Stimulated activated naive CD8-positive, alpha-beta T cell treated with anti-CD3 and anti-CD28 coated beads, Interleukin-15, Interleukin-2, amounts not matched to agents 100 ng/mL and 50 ng/mL, for 24 hours (primary cell): ENCODE measurements around the gene CNTN4.
"Not testable (repeated sequence)": the region's sequence is repeated elsewhere in the genome, so short reads cannot be mapped to it uniquely, and the experiment has no call there.

Source experiments
- H3K27ac Mint-ChIP-seq: one replicate; pipeline ENCODE4 v1.8.0; 2021; ENCODE audit warnings: mild to moderate bottlenecking, mixed read lengths
- H3K27me3 Mint-ChIP-seq: one replicate; pipeline ENCODE4 v1.8.0; 2021; ENCODE audit warnings: mixed read lengths
- H3K36me3 Mint-ChIP-seq: one replicate; pipeline ENCODE4 v1.8.0; 2021; ENCODE audit warnings: low read depth, mixed read lengths
- H3K4me1 Mint-ChIP-seq: one replicate; pipeline ENCODE4 v1.8.0; 2021; ENCODE audit warnings: low read depth, mixed read lengths
- H3K4me3 Mint-ChIP-seq: one replicate; pipeline ENCODE4 v1.8.0; 2021; ENCODE audit warnings: mild to moderate bottlenecking, mixed read lengths
- H3K9me3 Mint-ChIP-seq: one replicate; pipeline ENCODE4 v1.8.0; 2021; ENCODE audit warnings: mixed read lengths

Gene CNTN4

GRCh38 chr3:2098398-2099027 is at the start of gene CNTN4:
TSS of gene CNTN4 (plus strand) at chr3:2098866.
- Mint-ChIP-seq H3K9me3 (no peaks in the 10 kb centered on the region), H3K36me3 (no peaks in the 10 kb centered on the region), H3K4me1 (peaks cover 6% of the 10 kb centered on the region), H3K27ac (no peak within 1 kb of the TSS), H3K27me3 (peaks cover 63% of the 10 kb centered on the region), H3K4me3 (no peak within 1 kb of the TSS)

- no peaks in the 10 kb centered on the region for H3K36me3 Mint-ChIP-seq
- no peaks in the 10 kb centered on the region for H3K4me1 Mint-ChIP-seq
- no peak overlapping the region for H3K4me3 Mint-ChIP-seq
- H3K27me3 Mint-ChIP-seq: no peaks in the 10 kb centered on the region
- H3K27ac Mint-ChIP-seq: no peak overlapping the region
- peaks cover 4% of the 10 kb centered on the region for H3K9me3 Mint-ChIP-seq
Observed at GRCh38 chr3:2061360-2061759, 37.3 kb upstream of the CNTN4 start.

- Mint-ChIP-seq H3K27me3 (no peaks in the 10 kb centered on the region), H3K27ac (no peak overlapping the region), H3K4me1 (no peaks in the 10 kb centered on the region), H3K36me3 (no peaks in the 10 kb centered on the region), H3K9me3 (peaks cover 5% of the 10 kb centered on the region), H3K4me3 (no peak overlapping the region)
Observed at GRCh38 chr3:2071531-2071930, 27.1 kb upstream of the CNTN4 start.

- Mint-ChIP-seq H3K4me1 (no peaks in the 10 kb centered on the region), H3K27me3 (no peaks in the 10 kb centered on the region), H3K27ac (no peak overlapping the region), H3K4me3 (no peak overlapping the region), H3K9me3 (peaks cover 20% of the 10 kb centered on the region), H3K36me3 (no peaks in the 10 kb centered on the region)
Observed at GRCh38 chr3:2078821-2079220, 19.8 kb upstream of the CNTN4 start.

- H3K9me3 Mint-ChIP-seq: peaks cover 21% of the 10 kb centered on the region
- H3K36me3 Mint-ChIP-seq: no peaks in the 10 kb centered on the region
- no peak overlapping the region for H3K27ac Mint-ChIP-seq
- no peaks in the 10 kb centered on the region for H3K4me1 Mint-ChIP-seq
- no peaks in the 10 kb centered on the region for H3K27me3 Mint-ChIP-seq
- H3K4me3 Mint-ChIP-seq: no peak overlapping the region
Observed at GRCh38 chr3:2082871-2083480, 15.7 kb upstream of the CNTN4 start.

- H3K9me3 Mint-ChIP-seq: peaks cover 21% of the 10 kb centered on the region
- not testable (repeated sequence) for H3K27me3 Mint-ChIP-seq, H3K4me1 Mint-ChIP-seq, H3K36me3 Mint-ChIP-seq, H3K4me3 Mint-ChIP-seq, H3K27ac Mint-ChIP-seq
Observed at GRCh38 chr3:2083558-2083957, 15.1 kb upstream of the CNTN4 start.

GRCh38 chr3:2090095-2090911 is 8.4 kb upstream of the CNTN4 start:
- Mint-ChIP-seq H3K27ac (no peak overlapping the region), H3K4me1 (no peaks in the 10 kb centered on the region), H3K4me3 (no peak overlapping the region), H3K36me3 (no peaks in the 10 kb centered on the region), H3K27me3 (peaks cover 6% of the 10 kb centered on the region), H3K9me3 (no peaks in the 10 kb centered on the region)

- Mint-ChIP-seq H3K36me3 (no peaks in the 10 kb centered on the region), H3K4me1 (no peaks in the 10 kb centered on the region), H3K4me3 (no peak overlapping the region), H3K27ac (no peak overlapping the region), H3K27me3 (peaks cover 30% of the 10 kb centered on the region), H3K9me3 (no peaks in the 10 kb centered on the region)
Observed at GRCh38 chr3:2092758-2093157, 5.9 kb upstream of the CNTN4 start.

- peaks cover 37% of the 10 kb centered on the region for H3K27me3 Mint-ChIP-seq
- H3K4me1 Mint-ChIP-seq: peaks cover 3% of the 10 kb centered on the region
- no peak overlapping the region for H3K27ac Mint-ChIP-seq
- no peaks in the 10 kb centered on the region for H3K9me3 Mint-ChIP-seq
- no peaks in the 10 kb centered on the region for H3K36me3 Mint-ChIP-seq
- no peak overlapping the region for H3K4me3 Mint-ChIP-seq
Observed at GRCh38 chr3:2094941-2095340, 3.7 kb upstream of the CNTN4 start.

GRCh38 chr3:2096216-2096615 is 2.5 kb upstream of the CNTN4 start:
- no peak overlapping the region for H3K27ac Mint-ChIP-seq
- peaks cover 6% of the 10 kb centered on the region for H3K4me1 Mint-ChIP-seq
- no peaks in the 10 kb centered on the region for H3K9me3 Mint-ChIP-seq
- no peak overlapping the region for H3K4me3 Mint-ChIP-seq
- peaks cover 49% of the 10 kb centered on the region for H3K27me3 Mint-ChIP-seq
- H3K36me3 Mint-ChIP-seq: no peaks in the 10 kb centered on the region

- H3K4me3 Mint-ChIP-seq: peak overlapping the region; percentile 25
- peaks cover 63% of the 10 kb centered on the region for H3K27me3 Mint-ChIP-seq
- peaks cover 6% of the 10 kb centered on the region for H3K4me1 Mint-ChIP-seq
- no peaks in the 10 kb centered on the region for H3K9me3 Mint-ChIP-seq
- H3K27ac Mint-ChIP-seq: no peak overlapping the region
- no peaks in the 10 kb centered on the region for H3K36me3 Mint-ChIP-seq
Observed at GRCh38 chr3:2097641-2098191, 950 bp upstream of the CNTN4 start.

- H3K36me3 Mint-ChIP-seq: no peaks in the 10 kb centered on the region
- H3K4me1 Mint-ChIP-seq: peaks cover 6% of the 10 kb centered on the region
- peaks cover 61% of the 10 kb centered on the region for H3K27me3 Mint-ChIP-seq
- H3K4me3 Mint-ChIP-seq: no peak overlapping the region
- no peaks in the 10 kb centered on the region for H3K9me3 Mint-ChIP-seq
- no peak overlapping the region for H3K27ac Mint-ChIP-seq
Observed at GRCh38 chr3:2099028-2099671, 484 bp downstream of the CNTN4 start.

- Mint-ChIP-seq H3K36me3 (no peaks in the 10 kb centered on the region), H3K9me3 (no peaks in the 10 kb centered on the region), H3K4me3 (no peak overlapping the region), H3K4me1 (peaks cover 6% of the 10 kb centered on the region), H3K27me3 (peaks cover 57% of the 10 kb centered on the region), H3K27ac (no peak overlapping the region)
Observed at GRCh38 chr3:2099779-2100191, 1.1 kb downstream of the CNTN4 start.

GRCh38 chr3:2106438-2106837 is 7.8 kb downstream of the CNTN4 start:
- Mint-ChIP-seq H3K9me3 (peaks cover 23% of the 10 kb centered on the region), H3K36me3 (no peaks in the 10 kb centered on the region), H3K27ac (no peak overlapping the region), H3K27me3 (peaks cover 11% of the 10 kb centered on the region), H3K4me3 (no peak overlapping the region), H3K4me1 (no peaks in the 10 kb centered on the region)
